ENCODE data around the gene TMEM205.

DNA sequence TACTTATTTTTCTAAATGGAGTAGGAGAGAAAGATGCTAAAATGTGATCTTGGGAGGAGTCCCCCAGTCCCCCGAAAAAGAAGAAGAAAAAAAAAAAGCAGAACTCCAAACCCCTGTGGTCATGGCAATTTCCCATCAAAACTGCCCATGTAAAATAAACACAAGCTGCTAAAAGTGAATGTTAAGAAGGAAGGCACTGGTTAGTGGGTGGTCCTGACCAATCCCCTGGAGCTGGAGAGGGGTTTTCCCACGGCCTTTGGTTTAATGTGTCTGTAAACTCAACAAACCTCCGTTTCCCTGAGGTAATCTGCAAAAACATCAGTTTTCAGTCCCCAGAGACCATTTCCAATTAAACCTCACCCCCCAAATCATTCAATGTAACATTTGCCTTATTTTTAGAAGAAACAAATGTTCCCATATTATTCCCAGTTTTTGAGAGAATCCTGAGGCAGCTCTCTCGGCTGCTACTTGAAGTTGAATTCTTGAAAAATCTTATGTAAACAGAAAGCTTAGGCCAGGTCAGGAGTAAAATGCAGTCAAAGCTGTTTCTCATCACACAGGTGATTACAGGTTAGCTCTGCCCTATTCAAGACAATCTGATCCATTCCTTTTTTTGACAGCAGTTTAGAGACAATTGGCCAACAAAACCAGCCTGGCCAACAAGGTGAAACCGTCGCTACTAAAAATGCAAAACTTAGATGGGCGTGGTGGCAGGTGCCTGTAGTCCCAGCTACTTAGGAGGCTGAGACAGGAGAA, 23.6 kb downstream of the TMEM205 start:
- TF ChIP-seq, protein P1, sequence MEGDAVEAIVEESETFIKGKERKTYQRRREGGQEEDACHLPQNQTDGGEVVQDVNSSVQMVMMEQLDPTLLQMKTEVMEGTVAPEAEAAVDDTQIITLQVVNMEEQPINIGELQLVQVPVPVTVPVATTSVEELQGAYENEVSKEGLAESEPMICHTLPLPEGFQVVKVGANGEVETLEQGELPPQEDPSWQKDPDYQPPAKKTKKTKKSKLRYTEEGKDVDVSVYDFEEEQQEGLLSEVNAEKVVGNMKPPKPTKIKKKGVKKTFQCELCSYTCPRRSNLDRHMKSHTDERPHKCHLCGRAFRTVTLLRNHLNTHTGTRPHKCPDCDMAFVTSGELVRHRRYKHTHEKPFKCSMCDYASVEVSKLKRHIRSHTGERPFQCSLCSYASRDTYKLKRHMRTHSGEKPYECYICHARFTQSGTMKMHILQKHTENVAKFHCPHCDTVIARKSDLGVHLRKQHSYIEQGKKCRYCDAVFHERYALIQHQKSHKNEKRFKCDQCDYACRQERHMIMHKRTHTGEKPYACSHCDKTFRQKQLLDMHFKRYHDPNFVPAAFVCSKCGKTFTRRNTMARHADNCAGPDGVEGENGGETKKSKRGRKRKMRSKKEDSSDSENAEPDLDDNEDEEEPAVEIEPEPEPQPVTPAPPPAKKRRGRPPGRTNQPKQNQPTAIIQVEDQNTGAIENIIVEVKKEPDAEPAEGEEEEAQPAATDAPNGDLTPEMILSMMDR (IDR thresholded peaks at IDR 0.05): no peak
- no peak for TF ChIP-seq POLR2A (IDR thresholded peaks at IDR 0.05)

Measured in thyroid gland (tissue), 4 donors.